SJCRH30 (cell line): ENCODE data around the gene RNASE13. TPM values are rescaled to one million over a fixed set of nuclear protein-coding genes. Genes with fewer than 3 reads are reported as not detected.
A peak's percentile ranks its signal among the peaks of the same experiment; 100 is the strongest.

Experiments
- DNase-seq, 2 experiments: peaks; one replicate each; pipeline ENCODE4 v3.0.0-alpha.2; 2015 to 2020
- H3K27ac ChIP-seq: fragments of 250-450 bp; sonication (Bioruptor Pico); 2 replicates; pipeline ENCODE4 v1.5.1; 2020; ENCODE audit warnings: mild to moderate bottlenecking, moderate library complexity
- H3K27me3 ChIP-seq: fragments of 250-450 bp; sonication (Bioruptor Pico); 2 replicates; pipeline ENCODE4 v1.5.1; 2020; ENCODE audit warnings: mild to moderate bottlenecking, moderate library complexity
- H3K36me3 ChIP-seq: fragments of 250-450 bp; sonication (Bioruptor Pico); 2 replicates; pipeline ENCODE4 v1.5.1; 2020; ENCODE audit warnings: mild to moderate bottlenecking, moderate library complexity
- H3K4me1 ChIP-seq: fragments of 250-450 bp; sonication (Bioruptor Pico); 2 replicates; pipeline ENCODE4 v1.5.1; 2020; ENCODE audit warnings: mild to moderate bottlenecking, moderate library complexity
- H3K4me3 ChIP-seq: fragments of 250-450 bp; sonication (Bioruptor Pico); 2 replicates; pipeline ENCODE4 v1.5.1; 2020; ENCODE audit warnings: mild to moderate bottlenecking, moderate library complexity
- H3K9me3 ChIP-seq: fragments of 250-450 bp; sonication (Bioruptor Pico); replicated peaks from 2 replicates; pipeline ENCODE4 v1.5.1; 2020; ENCODE audit warnings: mild to moderate bottlenecking, moderate library complexity
- total RNA-seq: library from RNA; depleted of rRNA; stranded (reverse); fragments of >200 nt; shearing (Covaris generic); gene quantifications from 2 replicates; pipeline ENCODE4 v1.2.3, GENCODE V29; 2014; rRNA removed

RNASE13 gene, protein sequence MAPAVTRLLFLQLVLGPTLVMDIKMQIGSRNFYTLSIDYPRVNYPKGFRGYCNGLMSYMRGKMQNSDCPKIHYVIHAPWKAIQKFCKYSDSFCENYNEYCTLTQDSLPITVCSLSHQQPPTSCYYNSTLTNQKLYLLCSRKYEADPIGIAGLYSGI
- not detected in 2 replicates for total RNA-seq

DNA sequence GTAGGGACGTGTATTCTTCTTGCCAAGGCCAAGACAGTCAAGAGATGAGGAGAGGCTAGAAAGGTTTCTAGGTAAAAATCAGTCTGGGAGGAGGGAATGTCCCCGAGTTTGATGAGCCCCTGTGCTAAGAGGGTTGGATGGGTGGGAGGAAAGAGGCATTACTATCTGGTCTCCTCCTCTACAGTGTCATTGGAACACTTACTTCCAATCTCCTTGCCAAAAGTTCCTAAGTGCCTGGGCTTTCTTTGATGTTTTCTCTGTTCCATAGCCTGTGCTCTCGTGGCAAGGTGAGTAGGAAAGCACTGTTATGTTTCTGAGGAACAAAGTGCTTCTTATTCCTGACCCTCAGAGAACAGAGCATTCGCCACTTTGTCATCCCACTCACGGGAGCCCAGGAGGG is at the start of gene RNASE13:
RNASE13 (minus strand) TSS at position 101 of the 400 bp plus-strand sequence. CDS start 519 bp downstream, outside the sequence.
- DNase-seq, result no peak
- Histone ChIP-seq H3K36me3 (no peaks in the 10 kb centered on the region), H3K27ac (no peak within 1 kb of the TSS), H3K4me1 (peaks cover 15% of the 10 kb centered on the region), H3K27me3 (peaks cover 13% of the 10 kb centered on the region; the same call in 1 of the 2 replicates), H3K4me3 (no peak within 1 kb of the TSS), H3K9me3 (no peaks in the 10 kb centered on the region)

DNA sequence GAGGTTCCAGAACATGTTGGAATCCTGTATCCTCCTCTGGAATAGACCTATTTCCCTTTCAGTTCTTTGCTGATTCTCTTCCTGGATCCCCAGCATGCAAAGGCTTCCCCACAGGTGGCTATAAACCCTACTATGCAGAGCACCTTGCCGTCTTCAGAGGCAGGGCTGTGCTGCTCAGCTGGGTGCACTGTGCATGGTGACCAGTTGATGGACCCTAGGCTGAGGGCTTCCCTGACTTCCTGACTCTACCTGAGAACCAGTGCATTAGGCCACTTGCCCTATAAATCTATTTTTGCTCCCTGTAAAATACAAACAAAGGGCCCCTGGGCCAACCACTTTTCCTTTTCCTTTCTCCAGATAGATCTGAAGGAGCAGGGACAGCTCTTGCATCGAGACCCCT is 49.8 kb upstream of the RNASE13 start:
- H3K27me3 ChIP-seq, result no peaks in the 10 kb centered on the region
- H3K36me3 ChIP-seq, result peaks cover 31% of the 10 kb centered on the region
- no peak overlapping the region for H3K27ac ChIP-seq
- no peaks in the 10 kb centered on the region for H3K4me1 ChIP-seq
- DNase-seq, result no peak
- no peaks in the 10 kb centered on the region for H3K9me3 ChIP-seq
- no peak overlapping the region for H3K4me3 ChIP-seq

DNA sequence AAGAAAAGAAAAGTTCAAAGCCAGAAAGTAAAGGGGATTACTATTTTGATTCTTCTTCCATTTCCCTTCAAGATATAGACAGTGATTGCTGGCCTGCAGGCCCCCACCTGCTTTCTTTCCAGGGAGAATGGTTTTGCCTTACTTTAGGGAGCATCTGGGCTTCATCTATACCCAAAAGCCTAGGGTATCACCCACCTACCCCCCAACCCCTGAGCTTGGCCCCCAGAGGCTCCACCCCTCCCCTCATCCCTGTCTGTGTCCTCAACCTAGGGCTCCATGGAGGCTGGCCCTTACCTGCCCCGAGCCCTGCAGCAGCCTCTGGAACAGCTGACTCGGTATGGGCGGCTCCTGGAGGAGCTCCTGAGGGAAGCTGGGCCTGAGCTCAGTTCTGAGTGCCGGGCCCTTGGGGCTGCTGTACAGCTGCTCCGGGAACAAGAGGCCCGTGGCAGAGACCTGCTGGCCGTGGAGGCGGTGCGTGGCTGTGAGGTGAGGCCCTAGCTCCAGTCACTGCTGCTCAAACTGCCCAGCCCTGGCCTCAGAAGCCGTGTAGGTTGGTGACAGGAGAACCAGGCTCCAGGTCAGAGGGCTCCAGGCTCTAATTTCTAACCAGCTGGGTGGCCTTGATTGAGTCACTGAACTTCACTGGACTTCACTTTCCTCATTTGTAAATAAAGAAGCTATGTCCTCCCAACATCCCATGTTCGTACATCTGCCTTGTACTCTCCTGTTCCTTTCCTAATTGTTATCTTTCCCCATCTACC is 49.1 kb upstream of the RNASE13 start:
- H3K4me1 ChIP-seq, result no peaks in the 10 kb centered on the region
- peaks cover 33% of the 10 kb centered on the region for H3K36me3 ChIP-seq
- no peaks in the 10 kb centered on the region for H3K27me3 ChIP-seq
- H3K4me3 ChIP-seq, result no peak overlapping the region
- DNase-seq, result no peak
- H3K27ac ChIP-seq, result no peak overlapping the region
- no peaks in the 10 kb centered on the region for H3K9me3 ChIP-seq

DNA sequence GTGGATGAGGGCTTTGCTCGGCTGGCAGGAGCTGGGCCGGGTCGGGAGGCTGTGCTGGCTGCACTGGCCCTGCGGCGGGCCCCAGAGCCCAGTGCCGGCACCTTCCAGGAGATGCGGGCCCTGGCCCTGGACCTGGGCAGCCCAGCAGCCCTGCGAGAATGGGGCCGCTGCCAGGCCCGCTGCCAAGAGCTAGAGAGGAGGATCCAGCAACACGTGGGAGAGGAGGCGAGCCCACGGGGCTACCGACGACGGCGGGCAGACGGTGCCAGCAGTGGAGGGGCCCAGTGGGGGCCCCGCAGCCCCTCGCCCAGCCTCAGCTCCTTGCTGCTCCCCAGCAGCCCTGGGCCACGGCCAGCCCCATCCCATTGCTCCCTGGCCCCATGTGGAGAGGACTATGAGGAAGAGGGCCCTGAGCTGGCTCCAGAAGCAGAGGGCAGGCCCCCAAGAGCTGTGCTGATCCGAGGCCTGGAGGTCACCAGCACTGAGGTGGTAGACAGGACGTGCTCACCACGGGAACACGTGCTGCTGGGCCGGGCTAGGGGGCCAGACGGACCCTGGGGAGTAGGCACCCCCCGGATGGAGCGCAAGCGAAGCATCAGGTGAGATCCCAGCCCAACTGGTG is 47.0 kb upstream of the RNASE13 start:
- no peak for DNase-seq
- Histone ChIP-seq H3K4me3 (no peak overlapping the region), H3K36me3 (peaks cover 38% of the 10 kb centered on the region), H3K27me3 (no peaks in the 10 kb centered on the region), H3K27ac (no peak overlapping the region), H3K9me3 (no peaks in the 10 kb centered on the region), H3K4me1 (no peaks in the 10 kb centered on the region)

DNA sequence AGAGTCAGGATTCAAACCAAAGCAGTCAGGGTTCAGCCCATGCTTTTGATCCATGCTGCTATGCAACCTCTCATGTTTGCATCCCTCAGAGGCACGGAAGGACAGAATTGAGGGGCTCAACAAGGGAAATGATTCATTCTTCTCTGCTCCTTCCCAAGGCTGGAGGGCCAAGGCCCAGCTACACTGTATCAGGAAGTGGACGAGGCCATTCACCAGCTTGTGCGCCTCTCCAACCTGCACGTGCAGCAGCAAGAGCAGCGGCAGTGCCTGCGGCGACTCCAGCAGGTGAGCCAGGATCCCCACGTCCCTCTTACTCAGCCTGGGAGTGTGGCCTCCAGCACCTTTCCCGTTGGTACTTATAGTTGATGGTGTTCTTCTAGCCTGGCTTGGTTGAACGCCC is 44.1 kb upstream of the RNASE13 start:
- Histone ChIP-seq H3K36me3 (peaks cover 52% of the 10 kb centered on the region), H3K9me3 (no peaks in the 10 kb centered on the region), H3K4me3 (no peak overlapping the region), H3K27ac (no peak overlapping the region), H3K4me1 (no peaks in the 10 kb centered on the region), H3K27me3 (no peaks in the 10 kb centered on the region)
- no peak for DNase-seq

DNA sequence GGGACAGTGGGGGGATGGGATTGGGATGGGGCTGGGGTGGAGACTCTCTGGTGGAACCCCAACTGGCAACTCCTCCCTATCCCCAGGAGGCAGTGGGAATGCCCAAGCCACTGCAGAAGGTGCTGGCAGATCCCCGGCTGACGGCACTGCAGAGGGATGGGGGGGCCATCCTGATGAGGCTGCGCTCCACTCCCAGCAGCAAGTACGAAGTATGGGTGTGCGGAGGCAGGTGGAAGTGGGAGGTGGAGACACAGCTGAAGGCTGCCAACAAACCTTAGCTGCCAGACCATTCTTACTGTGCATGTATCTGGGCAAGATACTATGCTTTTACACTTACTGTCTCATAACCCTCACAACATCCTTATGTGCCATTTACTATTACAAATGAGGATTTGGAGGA is 43.7 kb upstream of the RNASE13 start:
- Histone ChIP-seq H3K27me3 (no peaks in the 10 kb centered on the region), H3K27ac (no peak overlapping the region), H3K36me3 (peaks cover 54% of the 10 kb centered on the region), H3K4me3 (no peak overlapping the region), H3K4me1 (no peaks in the 10 kb centered on the region), H3K9me3 (no peaks in the 10 kb centered on the region)
- no peak for DNase-seq

DNA sequence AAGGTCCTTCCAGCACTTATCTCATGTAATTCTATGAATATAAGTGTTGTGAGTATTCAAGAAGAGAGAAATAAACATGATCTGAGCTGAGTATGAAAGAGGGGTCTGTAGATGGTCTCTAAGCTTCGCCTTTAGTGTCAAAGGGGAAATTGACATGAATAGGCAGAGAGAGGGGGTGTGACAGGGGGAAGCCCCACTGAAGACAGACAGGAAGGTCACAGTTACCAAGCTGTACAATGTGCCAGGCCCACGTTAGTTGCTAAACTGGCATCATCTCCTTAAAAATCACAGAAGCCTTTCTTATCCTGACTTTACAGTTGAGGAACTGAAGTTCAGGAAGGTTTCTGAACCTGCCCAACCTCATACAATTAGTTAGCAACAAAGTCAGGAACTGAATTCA is 43.1 kb upstream of the RNASE13 start:
- no peak for DNase-seq
- H3K4me1 ChIP-seq, result no peaks in the 10 kb centered on the region
- H3K27ac ChIP-seq, result no peak overlapping the region
- peaks cover 53% of the 10 kb centered on the region for H3K36me3 ChIP-seq
- H3K4me3 ChIP-seq, result no peak overlapping the region
- no peaks in the 10 kb centered on the region for H3K27me3 ChIP-seq
- H3K9me3 ChIP-seq, result no peaks in the 10 kb centered on the region

DNA sequence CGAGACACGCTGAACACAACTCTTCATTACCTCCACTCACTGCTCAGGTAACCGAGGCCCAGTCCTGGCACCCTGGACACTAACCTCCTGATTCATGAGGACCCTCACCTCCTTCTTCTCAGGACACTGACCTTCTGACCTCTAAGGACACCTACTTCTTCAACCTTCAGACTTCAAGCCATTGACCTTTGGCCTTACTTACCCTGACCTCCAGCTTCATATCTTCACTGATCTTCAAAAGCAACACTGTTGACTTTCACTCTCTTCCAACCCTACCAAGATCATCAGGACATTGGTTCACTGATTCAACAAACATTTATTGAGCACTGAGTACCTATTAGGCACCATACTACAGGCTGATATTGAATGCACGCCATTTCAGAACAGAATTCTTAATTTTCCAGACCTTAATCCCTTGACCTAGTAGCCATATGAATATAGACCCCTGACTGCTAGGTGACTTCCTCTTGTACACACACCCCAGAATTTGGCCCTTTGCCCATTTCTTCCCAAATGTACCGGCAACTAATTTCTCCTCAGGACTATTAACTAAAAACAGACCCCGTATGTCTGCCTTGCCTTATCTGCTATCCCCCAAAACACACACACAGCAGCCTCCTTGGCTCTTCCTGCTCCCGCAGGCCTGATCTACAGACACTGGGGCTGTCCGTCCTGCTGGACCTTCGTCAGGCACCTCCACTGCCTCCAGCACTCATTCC is 41.3 kb upstream of the RNASE13 start:
- peaks cover 47% of the 10 kb centered on the region for H3K36me3 ChIP-seq
- no peak for DNase-seq
- H3K9me3 ChIP-seq, result no peaks in the 10 kb centered on the region
- H3K4me1 ChIP-seq, result peaks cover 5% of the 10 kb centered on the region; the same call in 1 of the 2 replicates
- no peak overlapping the region for H3K4me3 ChIP-seq
- no peaks in the 10 kb centered on the region for H3K27me3 ChIP-seq
- H3K27ac ChIP-seq, result no peak overlapping the region

DNA sequence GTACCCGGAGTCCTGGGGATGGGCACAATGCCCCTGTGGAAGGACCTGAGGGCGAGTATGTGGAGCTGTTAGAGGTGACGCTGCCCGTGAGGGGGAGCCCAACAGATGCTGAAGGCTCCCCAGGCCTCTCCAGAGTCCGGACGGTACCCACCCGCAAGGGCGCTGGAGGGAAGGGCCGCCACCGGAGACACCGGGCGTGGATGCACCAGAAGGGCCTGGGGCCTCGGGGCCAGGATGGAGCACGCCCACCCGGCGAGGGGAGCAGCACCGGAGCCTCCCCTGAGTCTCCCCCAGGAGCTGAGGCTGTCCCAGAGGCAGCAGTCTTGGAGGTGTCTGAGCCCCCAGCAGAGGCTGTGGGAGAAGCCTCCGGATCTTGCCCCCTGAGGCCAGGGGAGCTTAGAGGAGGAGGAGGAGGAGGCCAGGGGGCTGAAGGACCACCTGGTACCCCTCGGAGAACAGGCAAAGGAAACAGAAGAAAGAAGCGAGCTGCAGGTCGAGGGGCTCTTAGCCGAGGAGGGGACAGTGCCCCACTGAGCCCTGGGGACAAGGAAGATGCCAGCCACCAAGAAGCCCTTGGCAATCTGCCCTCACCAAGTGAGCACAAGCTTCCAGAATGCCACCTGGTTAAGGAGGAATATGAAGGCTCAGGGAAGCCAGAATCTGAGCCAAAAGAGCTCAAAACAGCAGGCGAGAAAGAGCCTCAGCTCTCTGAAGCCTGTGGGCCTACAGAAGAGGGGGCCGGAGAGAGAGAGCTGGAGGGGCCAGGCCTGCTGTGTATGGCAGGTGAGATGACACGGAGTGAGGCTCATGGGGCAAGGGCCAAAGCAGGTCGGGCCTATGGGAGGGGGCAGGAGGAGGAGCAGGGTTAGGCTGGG is 40.0 kb upstream of the RNASE13 start:
- H3K27me3 ChIP-seq, result no peaks in the 10 kb centered on the region
- DNase-seq, result no peak
- peaks cover 5% of the 10 kb centered on the region; the same call in 1 of the 2 replicates for H3K4me1 ChIP-seq
- H3K9me3 ChIP-seq, result no peaks in the 10 kb centered on the region
- H3K4me3 ChIP-seq, result no peak overlapping the region
- no peak overlapping the region for H3K27ac ChIP-seq
- peaks cover 47% of the 10 kb centered on the region for H3K36me3 ChIP-seq

DNA sequence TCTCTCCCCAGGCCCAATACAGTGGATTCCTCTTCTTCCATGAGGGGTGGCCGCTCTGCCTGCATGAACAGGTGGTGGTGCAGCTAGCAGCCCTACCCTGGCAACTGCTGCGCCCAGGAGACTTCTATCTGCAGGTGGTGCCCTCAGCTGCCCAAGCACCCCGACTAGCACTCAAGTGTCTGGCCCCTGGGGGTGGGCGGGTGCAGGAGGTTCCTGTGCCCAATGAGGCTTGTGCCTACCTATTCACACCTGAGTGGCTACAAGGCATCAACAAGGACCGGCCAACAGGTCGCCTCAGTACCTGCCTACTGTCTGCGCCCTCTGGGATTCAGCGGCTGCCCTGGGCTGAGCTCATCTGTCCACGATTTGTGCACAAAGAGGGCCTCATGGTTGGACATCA is 39.3 kb upstream of the RNASE13 start:
- Histone ChIP-seq H3K27ac (no peak overlapping the region), H3K9me3 (no peaks in the 10 kb centered on the region), H3K4me1 (peaks cover 5% of the 10 kb centered on the region; the same call in 1 of the 2 replicates), H3K36me3 (peaks cover 42% of the 10 kb centered on the region), H3K27me3 (no peaks in the 10 kb centered on the region), H3K4me3 (no peak overlapping the region)
- no peak for DNase-seq

DNA sequence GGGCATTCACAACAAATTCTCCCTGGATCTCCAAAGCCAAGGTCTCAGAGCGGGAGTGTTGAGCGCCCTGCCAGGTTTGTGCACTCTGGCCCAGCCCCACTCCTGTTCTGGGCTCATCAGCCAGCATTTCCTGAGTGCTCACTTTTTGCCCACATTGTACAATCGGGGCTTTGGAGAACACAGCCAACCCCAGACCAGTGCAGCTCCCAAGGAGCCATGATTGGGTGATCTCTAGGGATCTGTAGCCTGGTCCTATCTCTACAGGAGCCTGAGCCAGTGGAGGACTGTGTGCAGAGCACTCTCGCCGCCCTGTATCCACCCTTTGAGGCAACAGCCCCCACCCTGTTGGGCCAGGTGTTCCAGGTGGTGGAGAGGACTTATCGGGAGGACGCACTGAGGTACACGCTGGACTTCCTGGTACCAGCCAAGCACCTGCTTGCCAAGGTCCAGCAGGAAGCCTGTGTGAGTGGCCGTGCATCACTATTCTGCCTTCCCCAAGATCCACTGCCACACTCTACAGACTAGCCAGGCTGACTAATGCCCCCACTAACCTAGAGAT is 38.3 kb upstream of the RNASE13 start:
- DNase-seq, result no peak
- Histone ChIP-seq H3K36me3 (peaks cover 38% of the 10 kb centered on the region), H3K9me3 (no peaks in the 10 kb centered on the region), H3K27me3 (no peaks in the 10 kb centered on the region), H3K4me3 (no peak overlapping the region), H3K4me1 (peaks cover 5% of the 10 kb centered on the region; the same call in 1 of the 2 replicates), H3K27ac (no peak overlapping the region)

DNA sequence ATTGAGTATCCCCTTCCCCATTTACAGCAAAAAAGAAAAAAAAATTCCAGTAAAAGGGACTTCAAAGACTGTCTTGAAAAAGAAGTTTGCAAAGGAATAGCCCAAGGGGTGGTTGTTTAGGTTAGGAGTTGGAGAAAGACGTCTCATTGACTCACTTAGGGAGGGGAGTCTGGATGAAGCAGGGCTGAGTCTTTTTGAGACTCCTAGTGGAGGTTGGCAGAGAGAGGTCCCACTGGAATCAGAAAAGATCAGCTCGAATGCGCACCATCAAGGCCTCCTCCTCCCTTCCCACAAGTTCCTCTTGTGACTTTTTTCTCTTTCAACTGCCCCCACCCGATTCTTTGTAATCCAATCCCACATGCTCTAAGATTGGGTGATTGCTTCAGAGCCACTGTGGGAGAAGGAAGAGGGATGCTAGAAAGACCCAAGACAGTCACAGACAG is 37.4 kb upstream of the RNASE13 start:
- peak in 1 of 2 experiments; percentile 33 for DNase-seq
- no peaks in the 10 kb centered on the region for H3K27me3 ChIP-seq
- peaks cover 31% of the 10 kb centered on the region for H3K36me3 ChIP-seq

DNA sequence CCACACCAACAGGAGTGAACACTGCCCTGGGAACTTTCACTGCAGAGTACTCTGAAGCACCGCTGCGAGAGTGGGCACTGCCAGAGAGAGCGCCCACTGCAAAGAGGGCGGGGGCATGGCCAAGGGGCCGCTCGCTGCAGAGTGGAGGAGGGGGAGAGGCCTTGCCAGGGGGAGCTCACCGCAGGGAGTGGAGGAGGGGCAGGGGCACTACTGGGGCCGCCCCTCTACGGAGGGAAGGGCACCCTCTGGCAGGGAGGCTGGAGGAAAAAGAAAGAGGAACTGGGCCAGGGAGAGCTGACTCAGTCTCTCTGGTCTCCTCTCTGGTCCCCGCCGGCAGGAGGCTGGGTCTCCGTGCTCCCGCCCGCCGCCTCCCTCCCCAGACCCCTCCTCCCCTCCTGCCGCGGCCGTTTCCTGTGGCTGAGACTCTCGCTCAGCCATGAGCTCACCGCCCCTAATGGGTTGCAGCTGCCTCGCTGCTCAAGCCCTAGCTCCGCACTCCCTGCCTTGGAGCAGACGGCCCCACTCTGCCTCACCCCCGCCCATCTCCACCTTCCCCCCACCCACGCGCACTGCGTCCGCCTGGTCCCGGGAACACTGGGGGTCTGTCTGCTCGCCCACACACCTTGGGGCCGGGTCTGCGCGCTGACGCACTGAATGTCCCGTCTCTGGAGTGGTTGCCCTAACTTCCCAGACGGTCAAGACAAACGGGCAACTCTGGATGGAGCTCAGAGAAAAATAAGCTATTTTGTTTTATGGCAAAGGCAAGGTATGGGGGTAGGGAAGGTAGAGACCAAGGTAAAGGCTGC is 36.8 kb upstream of the RNASE13 start:
- Histone ChIP-seq H3K9me3 (no peaks in the 10 kb centered on the region), H3K36me3 (peaks cover 26% of the 10 kb centered on the region), H3K4me1 (peaks cover 5% of the 10 kb centered on the region; the same call in 1 of the 2 replicates), H3K4me3 (peak overlapping the region; percentile 85), H3K27me3 (no peaks in the 10 kb centered on the region), H3K27ac (peak overlapping the region; percentile 93)
- DNase-seq, result peak; percentile 93 to 94

More for the DNA sequence above, 37.4 kb upstream of the RNASE13 start:
- peak overlapping the region; percentile 93 for H3K27ac ChIP-seq
- H3K4me3 ChIP-seq, result peak overlapping the region; percentile 85
- no peaks in the 10 kb centered on the region for H3K9me3 ChIP-seq
- peaks cover 5% of the 10 kb centered on the region; the same call in 1 of the 2 replicates for H3K4me1 ChIP-seq
